Measurements from ENCODE around the gene FRMD6. TPM values are rescaled to one million over a fixed set of nuclear protein-coding genes. Genes with fewer than 3 reads are reported as not detected.

FRMD6 gene
- total and polyA plus RNA-seq, 10 of the 15 experiments (the other 5 are each of a cell fraction or from before 2014, with no cell fraction given) = 0.86 to 7.8 (median 3.3) TPM

GRCh38 chr14:51743588-51744000 lies 91.9 kb downstream of the FRMD6 start:
- no TSS peak for BruUV-seq (replicated peaks)
- Histone ChIP-seq H3K79me2 (ENCODE audit: control insufficient read depth, insufficient read depth, low read length) (no peaks in the 10 kb centered on the region), H3K9ac (ENCODE audit: control insufficient read depth, insufficient read depth, low read length) (no peak overlapping the region), H4K20me1 (ENCODE audit: control insufficient read depth, insufficient read depth) (no peaks in the 10 kb centered on the region), H2AFZ (ENCODE audit: control insufficient read depth, low read depth, low read length) (no peak overlapping the region), H3K4me3 (no peak overlapping the region), H3K27me3 (replicated peaks in 1 of 2; ENCODE audit: control insufficient read depth in 2 of 2, insufficient read depth in 2 of 2, low read length in 1 of 2) (no peaks in the 10 kb centered on the region), H3K4me2 (ENCODE audit: control insufficient read depth, insufficient read depth) (no peak overlapping the region), H3K9me3 (replicated peaks; ENCODE audit: control insufficient read depth, insufficient read depth, low read length) (no peaks in the 10 kb centered on the region), H3K36me3 (ENCODE audit: control insufficient read depth in 2 of 2, insufficient read depth in 2 of 2, low read length in 1 of 2) (no peaks in the 10 kb centered on the region), H3K4me1 (ENCODE audit: control insufficient read depth, insufficient read depth, low read length) (no peaks in the 10 kb centered on the region), H3K27ac (ENCODE audit: control insufficient read depth, insufficient read depth) (no peak overlapping the region)
- TF ChIP-seq HDGF (IDR thresholded peaks at IDR 0.05) = no peak
- no peak for TF ChIP-seq PAX5 (IDR thresholded peaks at IDR 0.05; ENCODE audit: borderline replicate concordance, low read depth, low read length)
- no peak for TF ChIP-seq TBL1XR1 (IDR thresholded peaks at IDR 0.05; ENCODE audit: low read depth, low read length)
- no peak for TF ChIP-seq HDAC6 (IDR thresholded peaks at IDR 0.05; ENCODE audit: unreplicated experiment)
- no peak for TF ChIP-seq REST (IDR thresholded peaks at IDR 0.05; ENCODE audit: low read depth, low read length)
- TF ChIP-seq, protein P1, sequence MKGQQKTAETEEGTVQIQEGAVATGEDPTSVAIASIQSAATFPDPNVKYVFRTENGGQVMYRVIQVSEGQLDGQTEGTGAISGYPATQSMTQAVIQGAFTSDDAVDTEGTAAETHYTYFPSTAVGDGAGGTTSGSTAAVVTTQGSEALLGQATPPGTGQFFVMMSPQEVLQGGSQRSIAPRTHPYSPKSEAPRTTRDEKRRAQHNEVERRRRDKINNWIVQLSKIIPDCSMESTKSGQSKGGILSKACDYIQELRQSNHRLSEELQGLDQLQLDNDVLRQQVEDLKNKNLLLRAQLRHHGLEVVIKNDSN (IDR thresholded peaks at IDR 0.05; ENCODE audit: borderline replicate concordance, extremely low read length, insufficient read depth, low read depth, low read length) = no peak
- TF ChIP-seq ZNF274 (IDR thresholded peaks at IDR 0.05; ENCODE audit: insufficient read depth, insufficient read length) = no peak
- no peak for TF ChIP-seq TCF3 (IDR thresholded peaks at IDR 0.05; ENCODE audit: borderline replicate concordance, insufficient read depth, low read depth, low read length)
- no peak for TF ChIP-seq KLF5 (IDR thresholded peaks at IDR 0.05; ENCODE audit: partially characterized antibody)
- no peak for TF ChIP-seq ZNF24 (IDR thresholded peaks at IDR 0.05)
- no peak for TF ChIP-seq RUNX3 (IDR thresholded peaks at IDR 0.05; ENCODE audit: low read length)
- no peak for TF ChIP-seq NFYA (IDR thresholded peaks at IDR 0.05; ENCODE audit: borderline replicate concordance, low read depth, low read length)
- intact Hi-C loops (cut with micrococcal nuclease; ENCODE audit: unreplicated experiment) (no loop called here), in situ Hi-C loops (cut with MboI) (no loop called here)
- SMC1A ChIA-PET (ENCODE audit: uncharacterized antibody, unreplicated experiment) = no interaction called here
- CTCF ChIA-PET = no interaction called here
- no peak for FAIRE-seq
- POLR2A ChIA-PET = no interaction called here
- no peak for ATAC-seq
- no peak for DNase-seq (ENCODE audit: low read depth, low spot score)
- 80% methylated on average over 15 of the region's 23 CpGs for WGBS (ENCODE audit: insufficient coverage, insufficient replicate concordance, low lambda C conversion rate, missing lambda C conversion rate)
- RAD21 ChIA-PET (ENCODE audit: unreplicated experiment) = no interaction called here
